Endodermal cell (in vitro differentiated cells): Measurements from ENCODE around the gene DDX43. TPM values are rescaled to one million over a fixed set of nuclear protein-coding genes. Genes with fewer than 3 reads are reported as not detected.

Experiments used
- DNase-seq: peaks from one replicate; pipeline ENCODE4 v3.0.0-alpha.2; 2017
- H3K27ac ChIP-seq: 2 replicates; pipeline ENCODE4 v1.5.1; 2013; ENCODE audit warnings: mild to moderate bottlenecking, low read depth, low read length, moderate library complexity
- H3K27me3 ChIP-seq: 2 replicates; pipeline ENCODE4 v1.6.1; 2013; ENCODE audit warnings: mild to moderate bottlenecking, low read length, moderate library complexity; ENCODE audit not compliant: insufficient read depth, control insufficient read depth, poor library complexity, severe bottlenecking
- H3K36me3 ChIP-seq: 2 replicates; pipeline ENCODE4 v1.7.0; 2013; ENCODE audit warnings: mild to moderate bottlenecking, low read length, moderate library complexity; ENCODE audit not compliant: control insufficient read depth, insufficient read depth
- H3K4me1 ChIP-seq: one replicate; pipeline ENCODE4 v1.7.0; 2013; ENCODE audit warnings: low read length; ENCODE audit not compliant: control insufficient read depth, insufficient read depth
- H3K4me3 ChIP-seq: 2 replicates; pipeline ENCODE4 v1.5.1; 2013; ENCODE audit warnings: mild to moderate bottlenecking, low read length, moderate library complexity
- H3K9ac ChIP-seq: 2 replicates; pipeline ENCODE4 v1.6.1; 2013; ENCODE audit warnings: mild to moderate bottlenecking, low read length, moderate library complexity; ENCODE audit not compliant: poor library complexity, severe bottlenecking; ENCODE audit errors: extremely low read depth
- H3K9me3 ChIP-seq: 2 replicates; pipeline ENCODE4 v1.6.1; 2013; ENCODE audit warnings: mild to moderate bottlenecking, low read length, moderate library complexity; ENCODE audit not compliant: control insufficient read depth
- H3K27ac Mint-ChIP-seq: 2 replicates; pipeline ENCODE4 v1.8.0; 2020; ENCODE audit warnings: mixed read lengths
- H3K27me3 Mint-ChIP-seq: 2 replicates; pipeline ENCODE4 v1.8.0; 2021; ENCODE audit warnings: mild to moderate bottlenecking, mixed read lengths; ENCODE audit not compliant: insufficient read depth
- H3K36me3 Mint-ChIP-seq: 2 replicates; pipeline ENCODE4 v1.8.0; 2020; ENCODE audit warnings: low read depth, mixed read lengths
- H3K4me1 Mint-ChIP-seq: 2 replicates; pipeline ENCODE4 v1.8.0; 2020; ENCODE audit warnings: mixed read lengths
- H3K4me3 Mint-ChIP-seq: 2 replicates; pipeline ENCODE4 v1.8.0; 2020; ENCODE audit warnings: mild to moderate bottlenecking, moderate library complexity, mixed read lengths
- H3K9me3 Mint-ChIP-seq: 2 replicates; pipeline ENCODE4 v1.8.0; 2020; ENCODE audit warnings: mild to moderate bottlenecking, mixed read lengths
- CTCF ChIP-seq: fragments of 200-600 bp; sonication (generic); conservative IDR thresholded peaks from 2 replicates; pipeline ENCODE4 v1.5.0; 2021; ENCODE audit warnings: antibody characterized with exemption, mild to moderate bottlenecking
- WGBS, 2 experiments: methylation state at CpG; one replicate each; pipeline versions ENCODE4 v1.1.5 to v1.1.7; 2013; ENCODE audit warnings: missing lambda C conversion rate in 2 of 2, mixed read lengths in 1 of 2; ENCODE audit not compliant: insufficient coverage in 1 of 2, insufficient read length in 1 of 2; 5-methylcytosine and 5-hydroxymethylcytosine counted together
- total RNA-seq, 2 donors: library from RNA; stranded (reverse); fragmentation: NEBNext Ultra II Directional in 1 of 2; extraction: Animal tissue kit (Norgen Biotek cat#: 25700) in 1 of 2; gene quantifications; 2 replicates in 1 of 2; 3 replicates in 1 of 2; pipeline ENCODE4 v1.2.1, GENCODE V29; 2021

DDX43 gene
- total RNA-seq, 2 donors from 2014 or later = not detected

- Mint-ChIP-seq H3K36me3 (no peaks in the 10 kb centered on the region), H3K27me3 (no peaks in the 10 kb centered on the region), H3K9me3 (no peaks in the 10 kb centered on the region), H3K4me1 (no peaks in the 10 kb centered on the region), H3K27ac (no peak overlapping the region), H3K4me3 (no peak overlapping the region)
- no peak for DNase-seq
- H3K9ac ChIP-seq = no peak overlapping the region
- H3K4me3 ChIP-seq = no peak overlapping the region
- no peaks in the 10 kb centered on the region for H3K4me1 ChIP-seq
- no peak overlapping the region for H3K27ac ChIP-seq
- no peaks in the 10 kb centered on the region for H3K36me3 ChIP-seq
- no peaks in the 10 kb centered on the region for H3K27me3 ChIP-seq
- no peaks in the 10 kb centered on the region for H3K9me3 ChIP-seq
- TF ChIP-seq CTCF = no peak
Observed at GRCh38 chr6:73400656-73401055, 6.0 kb downstream of the DDX43 start.

- H3K4me3 ChIP-seq = no peak overlapping the region
- 83 to 91% methylated on average over 1 of the region's 1 CpG for WGBS, 2 experiments
- no peaks in the 10 kb centered on the region for H3K36me3 ChIP-seq
- no peaks in the 10 kb centered on the region for H3K27me3 Mint-ChIP-seq
- no peaks in the 10 kb centered on the region for H3K36me3 Mint-ChIP-seq
- H3K9me3 Mint-ChIP-seq = no peaks in the 10 kb centered on the region
- no peaks in the 10 kb centered on the region for H3K9me3 ChIP-seq
- H3K27ac Mint-ChIP-seq = no peak overlapping the region
- no peak overlapping the region for H3K4me3 Mint-ChIP-seq
- no peak for DNase-seq
- no peaks in the 10 kb centered on the region for H3K4me1 Mint-ChIP-seq
- H3K27me3 ChIP-seq = no peaks in the 10 kb centered on the region
- H3K9ac ChIP-seq = no peak overlapping the region
- no peaks in the 10 kb centered on the region for H3K4me1 ChIP-seq
- H3K27ac ChIP-seq = no peak overlapping the region
- TF ChIP-seq CTCF = no peak
Observed at GRCh38 chr6:73409395-73409794, 14.8 kb downstream of the DDX43 start.

GRCh38 chr6:73413102-73413501 is 18.5 kb downstream of the DDX43 start:
- H3K36me3 Mint-ChIP-seq = no peaks in the 10 kb centered on the region
- H3K27me3 ChIP-seq = no peaks in the 10 kb centered on the region
- H3K27ac Mint-ChIP-seq = no peak overlapping the region
- DNase-seq = no peak
- 92 to 100% methylated on average over 3 of the region's 3 CpGs for WGBS, 2 experiments
- no peak overlapping the region for H3K4me3 Mint-ChIP-seq
- no peaks in the 10 kb centered on the region for H3K27me3 Mint-ChIP-seq
- H3K9ac ChIP-seq = no peak overlapping the region
- H3K4me1 Mint-ChIP-seq = no peaks in the 10 kb centered on the region
- H3K27ac ChIP-seq = no peak overlapping the region
- H3K9me3 Mint-ChIP-seq = no peaks in the 10 kb centered on the region
- no peak overlapping the region for H3K4me3 ChIP-seq
- no peak for TF ChIP-seq CTCF
- no peaks in the 10 kb centered on the region for H3K9me3 ChIP-seq
- no peaks in the 10 kb centered on the region for H3K36me3 ChIP-seq
- H3K4me1 ChIP-seq = no peaks in the 10 kb centered on the region
